Left ventricle myocardium inferior (tissue), 1 donor: ENCODE measurements around the gene PPM1L. TPM values are rescaled to one million over a fixed set of nuclear protein-coding genes. Genes with fewer than 3 reads are reported as not detected.

Source experiments
- DNase-seq: peaks from one replicate; pipeline ENCODE4 v3.0.0-alpha.2; 2020
- H3K27ac ChIP-seq: fragments of 200-600 bp; replicated peaks from 2 replicates; pipeline ENCODE4 v1.8.0; 2021
- H3K27me3 ChIP-seq: fragments of 200-600 bp; 2 replicates; pipeline ENCODE4 v1.8.0; 2021; ENCODE audit warnings: low read depth
- H3K36me3 ChIP-seq: fragments of 200-600 bp; 2 replicates; pipeline ENCODE4 v1.8.0; 2021
- H3K4me1 ChIP-seq: fragments of 200-600 bp; 2 replicates; pipeline ENCODE4 v1.8.0; 2021
- H3K4me3 ChIP-seq: fragments of 200-600 bp; 2 replicates; pipeline ENCODE4 v1.8.0; 2021; ENCODE audit warnings: mild to moderate bottlenecking, moderate library complexity
- H3K9me3 ChIP-seq: fragments of 200-600 bp; replicated peaks from 2 replicates; pipeline ENCODE4 v1.8.0; 2021
- intact Hi-C: fragments of 100-400 bp; cut with micrococcal nuclease; formaldehyde crosslinking; loops from one replicate; pipeline ENCODE4 v1.11.0; 2022
- total RNA-seq: library from RNA; stranded (reverse); fragmentation: NEBNext Ultra II Directional; extraction: Animal tissue kit (Norgen Biotek cat#: 25700); gene quantifications from one replicate; pipeline ENCODE4 v1.2.1, GENCODE V29; 2021
- TF ChIP-seq, protein P1 (sequence below): fragments of 200-600 bp; IDR thresholded peaks from 2 replicates; pipeline ENCODE4 v1.8.0; 2021; ENCODE audit warnings: antibody characterized with exemption, mild to moderate bottlenecking, borderline replicate concordance
- donor health status: DM: no; HTN: yes; CAD: no; lungs with severe emphysema.

Gene PPM1L
- total RNA-seq, 1 donor from 2014 or later = 51.1 TPM

- intact Hi-C loops = no loop called here
- Histone ChIP-seq H3K36me3 (no peaks in the 10 kb centered on the region), H3K27me3 (no peaks in the 10 kb centered on the region), H3K4me3 (no peak overlapping the region), H3K27ac (no peak overlapping the region), H3K9me3 (no peaks in the 10 kb centered on the region), H3K4me1 (peaks cover 25% of the 10 kb centered on the region)
- TF ChIP-seq, protein P1, sequence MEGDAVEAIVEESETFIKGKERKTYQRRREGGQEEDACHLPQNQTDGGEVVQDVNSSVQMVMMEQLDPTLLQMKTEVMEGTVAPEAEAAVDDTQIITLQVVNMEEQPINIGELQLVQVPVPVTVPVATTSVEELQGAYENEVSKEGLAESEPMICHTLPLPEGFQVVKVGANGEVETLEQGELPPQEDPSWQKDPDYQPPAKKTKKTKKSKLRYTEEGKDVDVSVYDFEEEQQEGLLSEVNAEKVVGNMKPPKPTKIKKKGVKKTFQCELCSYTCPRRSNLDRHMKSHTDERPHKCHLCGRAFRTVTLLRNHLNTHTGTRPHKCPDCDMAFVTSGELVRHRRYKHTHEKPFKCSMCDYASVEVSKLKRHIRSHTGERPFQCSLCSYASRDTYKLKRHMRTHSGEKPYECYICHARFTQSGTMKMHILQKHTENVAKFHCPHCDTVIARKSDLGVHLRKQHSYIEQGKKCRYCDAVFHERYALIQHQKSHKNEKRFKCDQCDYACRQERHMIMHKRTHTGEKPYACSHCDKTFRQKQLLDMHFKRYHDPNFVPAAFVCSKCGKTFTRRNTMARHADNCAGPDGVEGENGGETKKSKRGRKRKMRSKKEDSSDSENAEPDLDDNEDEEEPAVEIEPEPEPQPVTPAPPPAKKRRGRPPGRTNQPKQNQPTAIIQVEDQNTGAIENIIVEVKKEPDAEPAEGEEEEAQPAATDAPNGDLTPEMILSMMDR = no peak
- DNase-seq = no peak
Measured at GRCh38 chr3:160765211-160765610, 9.2 kb downstream of the PPM1L start.

GRCh38 chr3:160768031-160768430 is 12.0 kb downstream of the PPM1L start:
- DNase-seq = no peak
- TF ChIP-seq, protein P1 = no peak
- peaks cover 52% of the 10 kb centered on the region for H3K4me1 ChIP-seq
- intact Hi-C loops = no loop called here
- H3K27me3 ChIP-seq = no peaks in the 10 kb centered on the region
- no peaks in the 10 kb centered on the region for H3K36me3 ChIP-seq
- peak overlapping the region; percentile 46 for H3K27ac ChIP-seq
- H3K4me3 ChIP-seq = no peak overlapping the region
- no peaks in the 10 kb centered on the region for H3K9me3 ChIP-seq

GRCh38 chr3:160768918-160769317 is 12.9 kb downstream of the PPM1L start:
- Histone ChIP-seq H3K36me3 (no peaks in the 10 kb centered on the region), H3K4me1 (peaks cover 61% of the 10 kb centered on the region)
- intact Hi-C loops = no loop called here

GRCh38 chr3:160771811-160772459 is 15.9 kb downstream of the PPM1L start:
- TF ChIP-seq, protein P1 = no peak
- no peaks in the 10 kb centered on the region for H3K27me3 ChIP-seq
- peaks cover 66% of the 10 kb centered on the region for H3K4me1 ChIP-seq
- peak overlapping the region; percentile 53 for H3K27ac ChIP-seq
- H3K9me3 ChIP-seq = no peaks in the 10 kb centered on the region
- H3K36me3 ChIP-seq = no peaks in the 10 kb centered on the region
- intact Hi-C loops = no loop called here
- no peak overlapping the region for H3K4me3 ChIP-seq
- DNase-seq = no peak

More at GRCh38 chr3:160768918-160769317, 12.9 kb downstream of the PPM1L start:
- TF ChIP-seq, protein P1 = no peak
- no peak overlapping the region for H3K4me3 ChIP-seq
- H3K27me3 ChIP-seq = no peaks in the 10 kb centered on the region
- H3K9me3 ChIP-seq = no peaks in the 10 kb centered on the region
- H3K27ac ChIP-seq = peak overlapping the region; percentile 46
- DNase-seq = no peak

DNA sequence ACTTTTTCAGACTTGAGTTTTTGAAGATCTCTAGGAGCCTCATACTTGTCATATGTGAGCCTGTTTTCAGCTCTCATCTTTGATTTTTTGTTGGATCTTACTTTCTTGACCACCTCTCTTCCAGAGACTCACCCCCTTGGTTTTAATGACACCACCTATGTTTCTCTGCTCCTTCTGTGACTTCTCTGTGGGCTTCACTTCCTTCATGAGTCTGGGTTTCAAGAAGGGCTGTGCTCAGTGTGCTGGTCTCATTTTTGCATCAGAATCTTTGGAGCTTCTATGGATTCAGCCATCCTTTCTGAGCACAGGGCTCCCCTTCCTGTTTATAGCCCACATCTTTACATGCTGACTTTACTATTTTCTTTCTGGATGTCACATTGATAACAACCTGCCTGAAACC is 17.7 kb downstream of the PPM1L start:
- TF ChIP-seq, protein P1 = no peak
- no peaks in the 10 kb centered on the region for H3K36me3 ChIP-seq

More for the DNA sequence above, 17.7 kb downstream of the PPM1L start:
- Histone ChIP-seq H3K4me3 (no peak overlapping the region), H3K27me3 (no peaks in the 10 kb centered on the region), H3K9me3 (no peaks in the 10 kb centered on the region), H3K27ac (no peak overlapping the region), H3K4me1 (peaks cover 64% of the 10 kb centered on the region)
- no peak for DNase-seq
- intact Hi-C loops = no loop called here
